ENCODE measurements around the gene FOXF2. TPM values are rescaled to one million over a fixed set of nuclear protein-coding genes. Genes with fewer than 3 reads are reported as not detected.

Gene FOXF2
- total RNA-seq, 1 experiment from 2014 or later, result not detected

DNA sequence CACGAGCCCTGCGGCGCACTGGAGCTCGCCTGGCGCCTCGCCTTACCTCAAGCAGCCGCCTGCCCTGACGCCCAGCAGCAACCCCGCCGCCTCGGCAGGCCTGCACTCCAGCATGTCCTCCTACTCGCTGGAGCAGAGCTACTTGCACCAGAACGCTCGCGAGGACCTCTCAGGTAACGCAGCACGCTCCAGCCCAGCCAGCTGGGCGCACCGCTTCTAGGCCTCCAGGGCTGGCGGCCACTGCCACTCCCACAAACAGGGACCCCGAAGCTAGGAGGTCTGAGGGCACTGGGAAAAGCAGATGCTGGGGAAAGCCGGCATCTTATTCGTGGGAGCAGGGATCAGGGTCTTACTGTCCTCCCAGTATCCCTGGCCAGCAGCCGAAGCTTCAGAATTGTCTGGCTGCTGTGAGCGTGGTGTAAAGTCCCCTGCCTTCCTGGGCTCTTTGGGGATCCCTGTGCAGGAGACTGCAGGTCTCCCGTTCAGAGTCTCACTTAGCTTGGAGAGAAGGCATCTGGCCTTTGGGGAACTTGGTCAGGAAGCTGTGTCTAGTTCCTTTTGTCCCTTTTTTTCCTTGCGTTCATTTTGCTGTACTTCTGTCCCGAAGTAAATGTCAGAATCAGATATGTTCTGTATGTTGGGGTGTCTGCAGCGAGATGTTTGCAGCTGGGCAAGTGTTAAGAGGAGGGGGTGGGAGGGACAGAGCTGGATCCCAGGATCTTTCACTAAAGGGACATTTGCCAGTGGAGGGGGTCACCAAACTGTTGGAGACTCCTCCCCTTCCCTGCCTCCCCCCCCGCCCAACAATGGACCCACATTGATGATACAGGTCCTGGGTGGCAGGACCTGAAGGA lies 1.8 kb downstream of the FOXF2 start:
- intact Hi-C loops (cut with micrococcal nuclease), result no loop called here
- Histone ChIP-seq H3K4me3 (ENCODE audit: low read length) (no peak overlapping the region), H3K4me1 (ENCODE audit: insufficient read depth, low read length) (no peaks in the 10 kb centered on the region), H3K79me2 (ENCODE audit: low read length) (no peaks in the 10 kb centered on the region), H3K4me2 (ENCODE audit: low read length) (no peak overlapping the region), H3K9me2 (replicated peaks; ENCODE audit: low read length) (no peaks in the 10 kb centered on the region), H3K9me3 (ENCODE audit: low read length) (no peaks in the 10 kb centered on the region), H3F3A (ENCODE audit: low read length, unreplicated experiment) (no peaks in the 10 kb centered on the region), H3K27ac (ENCODE audit: low read length) (no peak overlapping the region), H2AFZ (ENCODE audit: low read length) (no peak overlapping the region), H3K9ac (ENCODE audit: low read length) (no peak overlapping the region), H4K20me1 (ENCODE audit: low read length) (no peaks in the 10 kb centered on the region), H3K27me3 (ENCODE audit: low read length) (peaks cover 75% of the 10 kb centered on the region), H3K36me3 (ENCODE audit: low read depth, low read length) (no peaks in the 10 kb centered on the region)
- no peak for ATAC-seq
- POLR2A ChIA-PET (ENCODE audit: unreplicated experiment), result no interaction called here
- DNase-seq, result no peak
- CTCF ChIA-PET, result no interaction called here
- TF ChIP-seq, protein P1, sequence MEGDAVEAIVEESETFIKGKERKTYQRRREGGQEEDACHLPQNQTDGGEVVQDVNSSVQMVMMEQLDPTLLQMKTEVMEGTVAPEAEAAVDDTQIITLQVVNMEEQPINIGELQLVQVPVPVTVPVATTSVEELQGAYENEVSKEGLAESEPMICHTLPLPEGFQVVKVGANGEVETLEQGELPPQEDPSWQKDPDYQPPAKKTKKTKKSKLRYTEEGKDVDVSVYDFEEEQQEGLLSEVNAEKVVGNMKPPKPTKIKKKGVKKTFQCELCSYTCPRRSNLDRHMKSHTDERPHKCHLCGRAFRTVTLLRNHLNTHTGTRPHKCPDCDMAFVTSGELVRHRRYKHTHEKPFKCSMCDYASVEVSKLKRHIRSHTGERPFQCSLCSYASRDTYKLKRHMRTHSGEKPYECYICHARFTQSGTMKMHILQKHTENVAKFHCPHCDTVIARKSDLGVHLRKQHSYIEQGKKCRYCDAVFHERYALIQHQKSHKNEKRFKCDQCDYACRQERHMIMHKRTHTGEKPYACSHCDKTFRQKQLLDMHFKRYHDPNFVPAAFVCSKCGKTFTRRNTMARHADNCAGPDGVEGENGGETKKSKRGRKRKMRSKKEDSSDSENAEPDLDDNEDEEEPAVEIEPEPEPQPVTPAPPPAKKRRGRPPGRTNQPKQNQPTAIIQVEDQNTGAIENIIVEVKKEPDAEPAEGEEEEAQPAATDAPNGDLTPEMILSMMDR (conservative IDR thresholded peaks at IDR 0.05; ENCODE audit: low read depth, low read length), result no peak
- TF ChIP-seq EZH2phosphoT487 (IDR thresholded peaks at IDR 0.05; ENCODE audit: borderline replicate concordance, low read length) (no peak), EZH2 (IDR thresholded peaks at IDR 0.05; ENCODE audit: low read length, unreplicated experiment) (no peak)
- no TSS peak for BruUV-seq (replicated peaks)

DNA sequence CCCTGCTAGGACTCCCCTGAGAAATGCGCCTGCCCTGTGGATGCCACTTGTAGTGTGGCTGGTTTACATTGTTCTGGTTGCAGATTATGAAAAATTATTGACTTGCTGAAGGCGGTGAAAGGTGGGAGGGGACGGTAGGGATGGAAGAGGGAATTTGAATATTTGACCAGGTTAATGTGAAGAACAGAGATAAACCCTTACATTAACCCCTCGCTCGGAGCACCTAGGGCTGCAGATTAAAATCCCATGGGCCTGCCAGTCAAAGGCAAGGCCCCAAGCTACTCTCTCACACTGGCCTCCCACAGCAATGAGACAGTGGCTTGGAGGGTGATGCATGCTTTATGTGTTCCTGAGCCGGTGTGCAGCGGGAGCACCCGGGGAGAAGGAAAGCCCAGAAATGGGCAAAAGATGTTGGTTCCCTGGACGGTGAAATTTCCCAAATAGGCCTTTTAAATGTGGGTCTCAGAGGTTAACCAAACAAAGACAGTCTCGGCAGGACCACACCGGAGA lies 2.5 kb downstream of the FOXF2 start:
- intact Hi-C loops (cut with micrococcal nuclease), result no loop called here

More for the DNA sequence above, 2.5 kb downstream of the FOXF2 start:
- no peaks in the 10 kb centered on the region for H3K36me3 ChIP-seq (ENCODE audit: low read depth, low read length)
- POLR2A ChIA-PET (ENCODE audit: unreplicated experiment), result no interaction called here
- CTCF ChIA-PET, result no interaction called here
- H3F3A ChIP-seq (ENCODE audit: low read length, unreplicated experiment), result no peaks in the 10 kb centered on the region
- DNase-seq (no peak), ATAC-seq (no peak)
- BruUV-seq (replicated peaks), result no TSS peak
- no peak overlapping the region for H2AFZ ChIP-seq (ENCODE audit: low read length)
- no peak overlapping the region for H3K9ac ChIP-seq (ENCODE audit: low read length)
- no peak overlapping the region for H3K4me3 ChIP-seq (ENCODE audit: low read length)
- H3K27me3 ChIP-seq (ENCODE audit: low read length), result peaks cover 79% of the 10 kb centered on the region
- H3K79me2 ChIP-seq (ENCODE audit: low read length), result no peaks in the 10 kb centered on the region
- H3K4me2 ChIP-seq (ENCODE audit: low read length), result no peak overlapping the region
- H3K4me1 ChIP-seq (ENCODE audit: insufficient read depth, low read length), result no peaks in the 10 kb centered on the region
- no peak overlapping the region for H3K27ac ChIP-seq (ENCODE audit: low read length)
- no peaks in the 10 kb centered on the region for H4K20me1 ChIP-seq (ENCODE audit: low read length)
- H3K9me2 ChIP-seq (replicated peaks; ENCODE audit: low read length), result no peaks in the 10 kb centered on the region
- TF ChIP-seq EZH2 (IDR thresholded peaks at IDR 0.05; ENCODE audit: low read length, unreplicated experiment), result no peak
- TF ChIP-seq, protein P1 (conservative IDR thresholded peaks at IDR 0.05; ENCODE audit: low read depth, low read length), result no peak
- TF ChIP-seq EZH2phosphoT487 (IDR thresholded peaks at IDR 0.05; ENCODE audit: borderline replicate concordance, low read length), result no peak
- no peaks in the 10 kb centered on the region for H3K9me3 ChIP-seq (ENCODE audit: low read length)
